Measurements from ENCODE around the gene MRAP. TPM values are rescaled to one million over a fixed set of nuclear protein-coding genes. Genes with fewer than 3 reads are reported as not detected.

Gene MRAP
- total RNA-seq, 1 donor from 2014 or later, result not detected

DNA sequence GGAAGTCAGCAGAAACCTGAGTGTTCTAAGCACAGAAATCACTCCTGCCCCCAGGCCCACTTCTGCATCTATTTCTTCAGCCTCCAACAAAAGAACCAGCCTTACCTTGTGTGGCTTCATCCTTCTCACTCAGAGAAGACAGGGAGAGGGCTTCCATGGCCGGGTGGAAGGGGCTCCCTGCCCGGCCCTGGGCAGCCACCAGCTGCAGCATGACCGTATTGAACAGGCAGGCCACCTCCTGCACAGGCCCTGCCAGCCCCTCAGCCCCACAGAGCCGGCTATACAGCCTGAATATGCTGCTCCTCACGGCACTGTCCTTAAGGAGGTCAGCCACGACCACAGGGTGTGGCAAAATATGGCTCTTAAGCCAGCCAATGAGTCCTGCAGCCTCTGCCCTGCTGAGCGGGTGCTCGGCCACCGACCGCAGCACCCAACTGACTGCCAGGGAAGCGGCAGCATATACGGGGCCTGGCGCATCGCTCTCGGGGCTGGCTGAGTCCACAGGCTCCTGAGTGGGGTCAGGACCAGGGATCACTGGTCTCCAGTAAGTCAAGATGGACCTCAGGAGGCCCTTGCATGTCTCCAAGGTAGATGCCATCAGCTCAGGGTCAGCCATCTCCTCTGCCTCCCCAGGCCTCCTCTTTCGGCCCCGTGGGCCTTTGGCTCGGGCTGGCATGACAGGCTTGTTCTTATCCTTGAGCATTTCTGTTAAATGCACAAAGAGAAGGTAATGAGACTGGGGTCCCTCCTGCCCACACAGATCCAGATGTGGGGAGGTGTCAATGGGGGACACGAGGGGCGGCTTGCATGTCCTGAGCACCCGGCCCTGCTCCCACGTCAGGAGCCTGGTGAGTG is 17.9 kb downstream of the MRAP start:
- Mint-ChIP-seq H3K27me3 (no peaks in the 10 kb centered on the region), H3K4me3 (no peak overlapping the region), H3K9me3 (no peaks in the 10 kb centered on the region), H3K27ac (no peak overlapping the region), H3K36me3 (ENCODE audit: low read depth) (peaks cover 90% of the 10 kb centered on the region), H3K4me1 (no peaks in the 10 kb centered on the region)
- DNase-seq (no peak), ATAC-seq (ENCODE audit: low read depth) (no peak)
- ChIA-PET POLR2A (no interaction called here), CTCF (no interaction called here)
- TF ChIP-seq, protein P1, sequence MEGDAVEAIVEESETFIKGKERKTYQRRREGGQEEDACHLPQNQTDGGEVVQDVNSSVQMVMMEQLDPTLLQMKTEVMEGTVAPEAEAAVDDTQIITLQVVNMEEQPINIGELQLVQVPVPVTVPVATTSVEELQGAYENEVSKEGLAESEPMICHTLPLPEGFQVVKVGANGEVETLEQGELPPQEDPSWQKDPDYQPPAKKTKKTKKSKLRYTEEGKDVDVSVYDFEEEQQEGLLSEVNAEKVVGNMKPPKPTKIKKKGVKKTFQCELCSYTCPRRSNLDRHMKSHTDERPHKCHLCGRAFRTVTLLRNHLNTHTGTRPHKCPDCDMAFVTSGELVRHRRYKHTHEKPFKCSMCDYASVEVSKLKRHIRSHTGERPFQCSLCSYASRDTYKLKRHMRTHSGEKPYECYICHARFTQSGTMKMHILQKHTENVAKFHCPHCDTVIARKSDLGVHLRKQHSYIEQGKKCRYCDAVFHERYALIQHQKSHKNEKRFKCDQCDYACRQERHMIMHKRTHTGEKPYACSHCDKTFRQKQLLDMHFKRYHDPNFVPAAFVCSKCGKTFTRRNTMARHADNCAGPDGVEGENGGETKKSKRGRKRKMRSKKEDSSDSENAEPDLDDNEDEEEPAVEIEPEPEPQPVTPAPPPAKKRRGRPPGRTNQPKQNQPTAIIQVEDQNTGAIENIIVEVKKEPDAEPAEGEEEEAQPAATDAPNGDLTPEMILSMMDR (IDR thresholded peaks at IDR 0.05), result no peak
- intact Hi-C loops (cut with micrococcal nuclease), result no loop called here

DNA sequence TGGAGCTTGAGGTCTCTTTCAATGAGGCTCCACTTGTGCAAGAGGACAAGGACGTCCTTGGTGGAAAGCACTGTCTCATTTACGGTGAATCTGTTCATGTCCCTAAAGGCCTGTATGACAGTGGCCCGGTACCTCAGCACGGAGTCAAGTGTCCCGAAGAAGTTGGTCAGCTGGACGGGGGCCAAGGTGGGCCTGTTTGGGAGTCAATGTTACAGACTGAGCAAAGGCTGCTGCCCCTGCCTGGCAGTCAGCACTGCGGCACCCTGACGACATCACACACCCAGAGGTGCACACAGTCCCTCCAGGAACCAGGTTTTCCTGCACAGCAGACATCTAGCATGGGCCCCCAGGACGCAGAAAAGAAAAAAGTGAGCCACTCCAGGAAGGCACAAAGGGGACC is 19.1 kb downstream of the MRAP start:
- ChIA-PET POLR2A (no interaction called here), CTCF (no interaction called here)
- H3K27me3 Mint-ChIP-seq, result no peaks in the 10 kb centered on the region
- intact Hi-C loops (cut with micrococcal nuclease), result no loop called here
- no peaks in the 10 kb centered on the region for H3K9me3 Mint-ChIP-seq
- no peaks in the 10 kb centered on the region for H3K4me1 Mint-ChIP-seq
- H3K27ac Mint-ChIP-seq, result no peak overlapping the region
- no peak overlapping the region for H3K4me3 Mint-ChIP-seq
- DNase-seq (no peak), ATAC-seq (ENCODE audit: low read depth) (no peak)
- TF ChIP-seq, protein P1 (IDR thresholded peaks at IDR 0.05), result no peak
- peaks cover 89% of the 10 kb centered on the region for H3K36me3 Mint-ChIP-seq (ENCODE audit: low read depth)

DNA sequence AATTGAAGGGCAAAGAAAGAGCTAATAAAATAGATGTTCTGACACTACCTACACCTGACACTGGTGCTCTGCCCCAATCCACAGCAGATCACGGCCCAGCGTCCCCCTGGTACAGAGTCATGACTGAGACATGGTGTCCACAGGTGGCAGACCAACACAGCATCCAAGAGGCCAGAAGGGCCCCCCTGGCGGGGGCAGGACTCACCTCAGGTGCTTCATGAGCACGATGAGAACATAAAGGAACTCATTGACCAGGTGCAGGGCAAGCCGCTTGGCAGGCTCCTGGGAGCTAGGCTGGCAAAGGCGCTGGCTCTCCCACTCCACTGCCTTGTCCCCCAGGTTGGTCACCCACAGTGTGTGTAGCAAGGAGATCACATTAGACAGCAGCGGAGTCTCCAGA is 20.4 kb downstream of the MRAP start:
- DNase-seq (no peak), ATAC-seq (ENCODE audit: low read depth) (no peak)
- intact Hi-C loops (cut with micrococcal nuclease), result no loop called here
- ChIA-PET CTCF (no interaction called here), POLR2A (no interaction called here)
- TF ChIP-seq, protein P1 (IDR thresholded peaks at IDR 0.05), result no peak
- H3K4me1 Mint-ChIP-seq, result no peaks in the 10 kb centered on the region
- no peaks in the 10 kb centered on the region for H3K27me3 Mint-ChIP-seq
- no peak overlapping the region for H3K27ac Mint-ChIP-seq
- no peak overlapping the region for H3K4me3 Mint-ChIP-seq
- H3K36me3 Mint-ChIP-seq (ENCODE audit: low read depth), result peaks cover 91% of the 10 kb centered on the region
- H3K9me3 Mint-ChIP-seq, result no peaks in the 10 kb centered on the region

DNA sequence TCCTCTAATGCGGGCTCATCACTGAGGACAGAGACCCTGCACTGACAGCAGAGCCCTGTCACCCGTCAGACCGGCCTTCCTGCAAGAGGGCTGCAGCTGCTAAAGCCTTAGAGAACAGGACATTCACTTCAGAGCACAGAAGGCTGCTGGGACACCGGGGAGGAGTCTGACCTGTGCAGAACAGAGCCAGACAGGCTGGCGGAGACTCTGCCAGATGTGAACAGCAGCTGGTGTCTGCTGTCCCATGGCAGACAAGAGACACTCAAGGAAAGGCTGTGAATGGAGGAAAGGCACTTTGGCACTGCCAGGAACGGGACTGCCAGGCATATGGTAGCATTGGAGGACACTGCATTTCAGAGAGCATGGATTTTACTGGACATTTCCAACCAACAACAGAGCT is 21.4 kb downstream of the MRAP start:
- DNase-seq (no peak), ATAC-seq (ENCODE audit: low read depth) (no peak)
- no peaks in the 10 kb centered on the region for H3K9me3 Mint-ChIP-seq
- H3K27ac Mint-ChIP-seq, result no peak overlapping the region
- ChIA-PET POLR2A (no interaction called here), CTCF (no interaction called here)
- no peak overlapping the region for H3K4me3 Mint-ChIP-seq
- TF ChIP-seq, protein P1 (IDR thresholded peaks at IDR 0.05), result no peak
- intact Hi-C loops (cut with micrococcal nuclease), result no loop called here
- no peaks in the 10 kb centered on the region for H3K27me3 Mint-ChIP-seq
- peaks cover 95% of the 10 kb centered on the region for H3K36me3 Mint-ChIP-seq (ENCODE audit: low read depth)
- no peaks in the 10 kb centered on the region for H3K4me1 Mint-ChIP-seq

DNA sequence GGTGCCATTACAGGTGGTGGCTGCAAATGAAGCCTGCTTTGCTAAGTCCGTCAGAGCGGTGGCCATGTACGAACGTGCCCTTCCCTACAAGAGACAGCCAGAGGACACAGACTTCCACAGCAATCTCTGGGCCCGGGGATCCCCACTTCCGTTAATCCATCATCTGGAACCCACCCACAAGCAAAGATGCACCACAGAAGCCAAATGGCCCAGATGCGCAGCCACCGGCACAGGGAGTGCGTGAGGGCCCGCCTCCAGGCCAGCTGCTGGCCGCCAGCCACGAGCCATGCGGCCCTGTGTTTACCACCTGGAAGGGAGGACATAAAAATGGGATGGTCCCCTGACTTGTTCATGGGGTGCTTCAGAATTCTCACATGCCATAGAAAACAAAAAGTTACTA is 22.1 kb downstream of the MRAP start:
- no peak overlapping the region for H3K4me3 Mint-ChIP-seq
- H3K36me3 Mint-ChIP-seq (ENCODE audit: low read depth), result peaks cover 98% of the 10 kb centered on the region
- TF ChIP-seq, protein P1 (IDR thresholded peaks at IDR 0.05), result no peak
- H3K27me3 Mint-ChIP-seq, result no peaks in the 10 kb centered on the region
- ATAC-seq (ENCODE audit: low read depth) (no peak), DNase-seq (no peak)
- H3K4me1 Mint-ChIP-seq, result no peaks in the 10 kb centered on the region
- H3K27ac Mint-ChIP-seq, result no peak overlapping the region
- ChIA-PET CTCF (no interaction called here), POLR2A (no interaction called here)
- H3K9me3 Mint-ChIP-seq, result no peaks in the 10 kb centered on the region
- intact Hi-C loops (cut with micrococcal nuclease), result no loop called here

All from activated B cell treated with CpG ODN at 0.5 μM for 24 hours (primary cell).